G401 (cell line): ENCODE results near the gene ARL13B. TPM values are rescaled to one million over a fixed set of nuclear protein-coding genes. Genes with fewer than 3 reads are reported as not detected.

Source experiments
- DNase-seq: peaks from one replicate; pipeline ENCODE4 v3.0.0-alpha.2; 2015; ENCODE audit warnings: low spot score
- in situ Hi-C: cut with HindIII; loops from 2 replicates; pipeline ENCODE4 v1.10.0; 2016; ENCODE audit warnings: low sequenced_read_pairs, mixed read lengths
- total RNA-seq: library from RNA; depleted of rRNA; stranded (reverse); fragments of >200 nt; shearing (Covaris generic); gene quantifications from 2 replicates; pipeline ENCODE4 v1.2.3, GENCODE V29; 2014; rRNA removed

The ARL13B gene
- total RNA-seq, 1 experiment from 2014 or later, result 21.6 TPM

DNA sequence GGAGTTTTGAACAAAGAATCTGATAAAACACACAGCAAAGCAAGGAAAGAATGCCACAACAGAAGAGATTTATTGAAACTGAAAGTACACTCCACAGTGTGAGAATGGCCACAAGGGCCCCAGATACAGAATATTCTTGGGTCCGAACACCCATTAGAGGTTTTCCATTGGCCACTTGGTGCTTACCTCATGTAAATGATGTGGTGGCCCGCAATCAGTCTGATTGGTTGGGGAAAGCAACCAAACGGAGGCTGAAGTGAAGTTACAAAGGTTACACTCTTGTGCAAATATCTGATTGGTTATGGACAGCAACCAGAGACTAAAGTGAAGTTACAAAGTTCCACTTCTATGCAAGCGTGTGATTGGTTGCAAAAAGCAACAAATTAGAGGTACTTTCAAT, 103.3 kb downstream of the ARL13B start:
- in situ Hi-C loops, result no loop called here
- no peak for DNase-seq

DNA sequence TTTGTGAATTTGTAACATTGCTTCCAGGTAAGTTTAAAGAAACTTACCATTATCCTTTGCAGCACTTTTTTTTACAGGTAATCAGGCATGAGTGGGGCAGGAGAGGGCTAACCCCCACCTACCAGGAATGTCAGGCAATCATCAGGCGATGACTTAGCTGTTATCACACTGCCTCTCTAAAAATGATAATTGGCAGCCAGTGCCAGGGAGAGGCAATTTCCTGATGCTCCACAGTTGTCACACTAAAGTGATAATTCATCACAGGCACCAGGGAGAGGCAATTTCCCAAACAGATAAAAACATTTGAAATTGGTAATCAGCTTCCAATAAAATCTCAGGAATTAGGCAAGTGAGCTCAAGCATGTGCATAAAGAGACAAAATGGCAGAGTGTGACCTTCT, 109.2 kb downstream of the ARL13B start:
- DNase-seq, result no peak
- in situ Hi-C loops, result no loop called here

DNA sequence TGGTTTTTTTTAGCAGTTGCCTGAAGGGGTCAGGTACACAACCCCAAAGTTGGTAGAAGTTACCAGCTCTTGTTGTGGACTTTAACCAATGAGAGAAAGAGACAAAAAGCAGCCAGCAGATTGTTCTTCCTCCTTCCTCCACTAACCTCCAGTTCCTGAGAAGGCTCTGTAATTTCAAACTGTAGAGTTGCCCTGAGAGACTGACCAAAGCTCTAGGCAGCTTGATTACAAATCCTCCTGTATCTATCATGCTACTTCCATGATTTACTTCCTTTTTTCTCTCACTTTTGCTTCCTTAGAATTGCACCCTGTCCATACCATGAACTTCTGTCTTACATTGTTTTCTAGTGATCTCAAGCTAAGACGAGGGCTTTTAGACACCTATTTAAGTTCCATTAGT, 112.1 kb downstream of the ARL13B start:
- DNase-seq, result no peak
- in situ Hi-C loops, result no loop called here

DNA sequence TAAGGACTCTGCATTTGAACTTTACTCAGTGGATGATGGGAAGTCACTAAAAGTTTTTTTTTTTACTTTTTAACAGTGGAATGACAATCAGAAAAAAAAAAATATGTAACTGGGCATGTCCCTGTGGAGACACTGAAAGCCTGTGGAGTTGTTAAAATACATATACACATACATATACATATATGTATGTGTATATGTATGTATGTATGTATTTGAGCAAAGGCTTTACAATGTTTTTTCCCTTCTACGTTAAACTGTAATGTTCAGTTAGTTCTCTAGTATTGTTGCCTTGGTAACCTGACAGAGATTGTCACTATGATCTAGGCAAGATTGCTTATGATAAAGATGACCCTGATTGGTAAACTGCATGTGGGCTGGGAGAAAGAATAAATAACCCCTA, 113.2 kb downstream of the ARL13B start:
- DNase-seq, result no peak
- in situ Hi-C loops, result no loop called here

DNA sequence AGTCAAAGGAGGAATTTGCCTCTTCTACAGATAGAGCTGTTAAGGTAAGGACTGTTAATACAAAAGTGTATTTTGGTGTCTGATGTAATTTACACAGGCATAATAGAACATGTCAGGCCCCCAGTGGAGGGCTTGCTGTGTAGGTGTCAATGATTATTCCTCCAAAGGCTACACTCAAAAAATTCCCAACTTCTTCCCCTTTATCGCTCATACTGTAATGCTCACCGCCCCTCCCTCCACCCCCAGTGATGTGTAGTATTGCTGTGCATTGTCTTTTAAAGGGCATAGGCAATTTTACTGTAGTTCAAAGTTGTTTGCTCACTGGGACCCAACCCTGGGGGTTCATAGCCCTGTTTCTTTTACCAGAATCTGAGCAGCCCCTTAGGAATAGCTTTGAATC, 115.2 kb downstream of the ARL13B start:
- in situ Hi-C loops, result no loop called here
- DNase-seq, result no peak

DNA sequence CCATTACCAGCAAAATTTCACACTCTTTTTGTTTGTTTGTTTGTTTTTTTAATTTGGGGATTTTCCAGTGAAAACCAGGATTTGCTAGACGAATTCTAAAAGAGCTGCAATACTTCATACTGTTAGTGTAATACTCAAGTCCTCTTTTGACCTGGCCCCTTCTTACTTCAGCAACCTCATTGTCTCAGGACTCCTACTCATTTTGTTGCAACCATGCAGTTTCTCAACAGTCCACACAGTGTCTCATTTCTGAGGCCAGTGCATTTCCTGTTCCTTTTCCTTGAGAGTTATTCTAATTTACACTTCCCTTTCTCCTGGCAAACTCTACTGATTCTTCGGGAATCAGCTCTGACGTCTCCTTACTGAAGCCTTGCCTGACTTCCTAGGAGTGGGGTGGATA, 118.5 kb downstream of the ARL13B start:
- in situ Hi-C loops, result no loop called here
- DNase-seq, result no peak

DNA sequence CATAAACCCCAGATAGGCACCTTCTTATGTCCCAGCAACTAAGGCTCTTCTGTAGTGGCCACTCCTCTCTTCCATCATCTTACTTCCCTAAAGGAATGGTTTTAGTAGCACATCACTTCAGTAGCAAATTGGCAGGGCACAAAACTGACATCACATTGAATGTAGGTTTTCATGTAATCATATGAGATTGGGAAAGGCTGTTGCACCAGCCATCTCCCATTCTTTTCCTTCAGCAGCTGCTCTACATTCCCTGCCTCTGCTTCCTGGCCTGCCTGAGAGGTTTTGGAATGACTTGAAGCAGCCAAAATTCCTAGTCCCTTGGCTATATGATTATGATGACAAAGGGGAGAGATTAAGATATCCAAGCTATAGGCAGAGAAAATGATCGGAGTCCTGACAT, 119.4 kb downstream of the ARL13B start:
- in situ Hi-C loops, result no loop called here
- DNase-seq, result no peak

DNA sequence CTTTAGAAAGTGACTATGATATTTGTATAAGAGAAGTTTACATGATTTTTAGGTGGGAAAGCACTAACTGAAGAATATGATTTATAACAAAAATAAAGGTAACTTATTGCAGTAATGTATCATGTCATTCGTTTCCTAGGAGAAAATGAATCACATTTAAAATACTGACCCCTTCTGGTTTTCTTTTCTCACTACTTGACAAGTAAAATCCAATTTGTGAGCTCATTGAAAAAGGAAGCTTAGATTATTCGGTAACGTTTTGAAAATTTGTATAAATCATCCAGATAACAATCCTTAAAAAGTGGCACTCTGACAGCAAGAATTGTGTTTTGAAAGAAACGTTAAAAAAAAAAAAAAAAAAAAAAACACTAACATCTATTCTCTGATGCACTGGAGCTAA, 121.9 kb downstream of the ARL13B start:
- DNase-seq, result no peak
- in situ Hi-C loops, result no loop called here

Other genes with a start within 250 kb of the ARL13B start
- 8.9 and 13.7 TPM in 2 replicates for gene PROS1, start 6.3 kb upstream of the ARL13B start, total RNA-seq
- gene STX19, start 48.4 kb downstream of the ARL13B start, total RNA-seq, result not detected in 2 replicates
- 0.31 and 0.81 TPM in 2 replicates for gene DHFR2, start 82.8 kb downstream of the ARL13B start, total RNA-seq
- 6.3 and 11.0 TPM in 2 replicates for gene NSUN3, start 82.9 kb downstream of the ARL13B start, total RNA-seq